ENCODE data around the gene PKD1. TPM values are rescaled to one million over a fixed set of nuclear protein-coding genes. Genes with fewer than 3 reads are reported as not detected.

The PKD1 gene
- total RNA-seq, 4 donors from 2014 or later: 207 to 542 (median 381) TPM

DNA sequence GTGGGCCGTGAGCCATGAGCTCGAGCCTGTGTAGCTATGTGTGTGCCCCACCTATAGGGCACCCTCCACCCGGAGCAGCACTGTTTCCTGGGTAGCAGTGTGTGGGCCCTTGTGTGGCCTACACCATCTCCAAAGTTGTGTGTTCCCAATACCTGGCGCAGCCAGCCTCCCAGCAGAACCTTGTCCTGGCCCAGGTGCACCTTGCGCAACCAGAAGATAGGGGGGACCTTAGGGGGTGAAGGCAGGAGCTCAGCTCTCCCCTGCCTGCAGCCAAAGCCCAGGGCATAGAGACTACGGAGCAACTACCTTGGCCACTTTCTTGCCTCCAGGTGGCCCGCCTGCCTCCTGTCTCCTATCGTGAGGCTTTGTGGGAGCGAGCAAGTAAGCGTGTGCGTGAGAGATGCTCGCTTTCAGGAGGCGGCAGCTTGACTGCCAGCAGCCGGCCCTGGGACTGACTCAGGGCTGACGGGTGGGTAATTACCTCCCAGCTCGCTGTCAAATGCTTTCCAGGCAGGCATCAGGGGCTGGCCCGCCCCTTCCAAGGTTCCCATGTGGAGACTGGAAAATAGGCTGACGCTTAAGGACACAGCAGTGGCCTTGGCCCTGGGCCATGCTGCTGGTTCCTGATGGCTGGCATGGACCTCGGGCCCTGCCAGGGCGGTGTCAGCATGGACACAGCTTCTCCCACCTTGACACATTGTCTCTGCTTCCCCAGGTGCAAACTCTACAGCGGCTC lies 38.9 kb upstream of the PKD1 start:
- TF ChIP-seq EP300 (IDR thresholded peaks at IDR 0.05): no peak
- peaks cover 3 to 91% (median 33%) of the 10 kb centered on the region in 3 donors for H3K36me3 ChIP-seq
- WGBS, 2 donors: 88 to 89% methylated on average over 16 to 21 of the region's 21 CpGs
- no peaks in the 10 kb centered on the region for H3K27me3 ChIP-seq
- H3K27ac ChIP-seq: no peak overlapping the region
- peaks cover 0 to 5% (median 0%) of the 10 kb centered on the region in 4 donors for H3K4me1 ChIP-seq
- H3K4me3 ChIP-seq: no peak overlapping the region
- DNase-seq (ENCODE audit: low spot score in 2 of 2): no peak
- H3K9me3 ChIP-seq: no peaks in the 10 kb centered on the region

DNA sequence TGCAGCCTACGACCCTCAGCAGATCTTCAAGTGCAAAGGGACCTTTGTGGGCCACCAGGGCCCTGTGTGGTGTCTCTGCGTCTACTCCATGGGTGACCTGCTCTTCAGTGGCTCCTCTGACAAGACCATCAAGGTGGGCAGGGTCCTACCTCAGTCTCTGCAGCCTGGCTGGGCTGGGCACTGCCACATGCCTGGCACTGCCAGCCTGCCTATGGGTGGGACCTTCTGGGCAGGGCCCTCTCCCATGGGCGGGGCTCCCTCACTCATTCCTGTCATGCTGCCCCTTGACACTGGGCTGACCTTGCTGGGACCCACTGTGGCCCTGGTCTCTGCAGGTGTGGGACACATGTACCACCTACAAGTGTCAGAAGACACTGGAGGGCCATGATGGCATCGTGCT lies 38.2 kb upstream of the PKD1 start:
- H3K27me3 ChIP-seq: no peaks in the 10 kb centered on the region
- no peak overlapping the region for H3K27ac ChIP-seq
- no peak overlapping the region for H3K4me3 ChIP-seq
- no peaks in the 10 kb centered on the region for H3K9me3 ChIP-seq
- TF ChIP-seq EP300 (IDR thresholded peaks at IDR 0.05): no peak
- TF ChIP-seq, protein P1, sequence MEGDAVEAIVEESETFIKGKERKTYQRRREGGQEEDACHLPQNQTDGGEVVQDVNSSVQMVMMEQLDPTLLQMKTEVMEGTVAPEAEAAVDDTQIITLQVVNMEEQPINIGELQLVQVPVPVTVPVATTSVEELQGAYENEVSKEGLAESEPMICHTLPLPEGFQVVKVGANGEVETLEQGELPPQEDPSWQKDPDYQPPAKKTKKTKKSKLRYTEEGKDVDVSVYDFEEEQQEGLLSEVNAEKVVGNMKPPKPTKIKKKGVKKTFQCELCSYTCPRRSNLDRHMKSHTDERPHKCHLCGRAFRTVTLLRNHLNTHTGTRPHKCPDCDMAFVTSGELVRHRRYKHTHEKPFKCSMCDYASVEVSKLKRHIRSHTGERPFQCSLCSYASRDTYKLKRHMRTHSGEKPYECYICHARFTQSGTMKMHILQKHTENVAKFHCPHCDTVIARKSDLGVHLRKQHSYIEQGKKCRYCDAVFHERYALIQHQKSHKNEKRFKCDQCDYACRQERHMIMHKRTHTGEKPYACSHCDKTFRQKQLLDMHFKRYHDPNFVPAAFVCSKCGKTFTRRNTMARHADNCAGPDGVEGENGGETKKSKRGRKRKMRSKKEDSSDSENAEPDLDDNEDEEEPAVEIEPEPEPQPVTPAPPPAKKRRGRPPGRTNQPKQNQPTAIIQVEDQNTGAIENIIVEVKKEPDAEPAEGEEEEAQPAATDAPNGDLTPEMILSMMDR (IDR thresholded peaks at IDR 0.05): no peak
- no peak for TF ChIP-seq POLR2A (IDR thresholded peaks at IDR 0.05)
- peaks cover 3 to 96% (median 33%) of the 10 kb centered on the region in 3 donors for H3K36me3 ChIP-seq
- H3K4me1 ChIP-seq: peaks cover 0 to 5% (median 0%) of the 10 kb centered on the region in 4 donors
- WGBS, 2 donors: 84 to 100% methylated on average over 1 to 3 of the region's 4 CpGs
- no peak for DNase-seq (ENCODE audit: low spot score in 2 of 2)

DNA sequence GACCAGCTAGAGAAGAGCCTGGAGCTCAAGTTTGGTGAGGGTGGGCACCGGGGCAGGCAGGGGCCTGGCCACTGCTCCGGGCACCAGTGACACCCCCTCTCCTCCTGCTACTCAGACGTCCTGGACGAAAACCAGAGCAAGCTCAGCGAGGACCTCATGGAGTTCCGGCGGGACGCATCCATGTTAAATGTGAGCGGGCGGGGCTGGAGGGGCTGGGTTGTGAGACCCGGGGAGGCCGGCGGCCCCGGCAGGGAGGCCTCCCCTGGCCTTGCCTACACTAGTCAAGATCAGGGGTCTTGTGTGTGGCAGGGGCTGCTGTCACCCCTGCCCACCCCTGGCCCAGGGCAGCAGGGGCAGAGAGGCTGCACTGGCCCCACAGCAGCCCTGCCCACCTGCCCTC lies 37.7 kb upstream of the PKD1 start:
- Histone ChIP-seq H3K36me3 (peaks cover 3 to 99% (median 33%) of the 10 kb centered on the region in 3 donors), H3K27me3 (no peaks in the 10 kb centered on the region), H3K9me3 (no peaks in the 10 kb centered on the region), H3K4me1 (peaks cover 0 to under 1% (median 0%) of the 10 kb centered on the region in 4 donors), H3K4me3 (no peak overlapping the region), H3K27ac (no peak overlapping the region)
- no peak for DNase-seq (ENCODE audit: low spot score in 2 of 2)
- TF ChIP-seq POLR2A (IDR thresholded peaks at IDR 0.05) (no peak), EP300 (IDR thresholded peaks at IDR 0.05) (no peak)
- TF ChIP-seq, protein P1 (IDR thresholded peaks at IDR 0.05): no peak
- 88 to 89% methylated on average over 10 to 14 of the region's 14 CpGs for WGBS, 2 donors

DNA sequence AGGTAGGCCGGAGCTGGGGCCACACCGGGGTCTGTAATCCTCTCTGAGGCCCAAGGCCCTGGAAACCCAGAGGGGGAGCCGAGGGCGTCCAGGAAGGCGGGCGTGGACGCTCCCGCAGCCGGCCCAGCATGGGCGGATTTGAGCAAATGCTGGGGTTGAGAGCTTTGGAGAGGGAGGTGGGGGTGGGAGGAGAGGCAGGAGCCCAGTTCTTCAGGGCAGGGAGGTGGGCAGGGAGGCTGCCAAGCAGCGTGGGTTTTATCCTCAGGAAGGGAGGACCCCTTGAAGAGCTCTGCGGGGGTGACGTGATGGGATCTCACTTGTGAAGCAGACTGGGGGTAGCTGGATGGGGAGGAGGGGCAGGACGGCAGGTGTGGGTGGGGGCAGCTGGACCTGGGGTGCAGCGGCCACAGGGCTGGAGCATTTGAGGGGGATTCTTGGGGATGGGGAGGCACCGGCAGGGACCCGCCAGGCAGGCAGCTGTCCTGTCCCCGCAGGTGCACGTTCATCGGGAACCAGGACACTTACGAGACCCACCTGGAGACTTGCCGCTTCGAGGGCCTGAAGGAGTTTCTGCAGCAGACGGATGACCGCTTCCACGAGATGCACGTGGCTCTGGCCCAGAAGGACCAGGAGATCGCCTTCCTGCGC lies 37.1 kb upstream of the PKD1 start:
- H3K9me3 ChIP-seq: no peaks in the 10 kb centered on the region
- H3K27me3 ChIP-seq: no peaks in the 10 kb centered on the region
- no peaks in the 10 kb centered on the region for H3K4me1 ChIP-seq
- WGBS, 2 donors: 88 to 91% methylated on average over 23 to 27 of the region's 29 CpGs
- TF ChIP-seq EP300 (IDR thresholded peaks at IDR 0.05) (no peak), POLR2A (IDR thresholded peaks at IDR 0.05) (no peak)
- H3K4me3 ChIP-seq: no peak overlapping the region
- H3K27ac ChIP-seq: no peak overlapping the region
- H3K36me3 ChIP-seq: peaks cover 1 to 99% (median 38%) of the 10 kb centered on the region in 3 donors
- no peak for DNase-seq (ENCODE audit: low spot score in 2 of 2)

DNA sequence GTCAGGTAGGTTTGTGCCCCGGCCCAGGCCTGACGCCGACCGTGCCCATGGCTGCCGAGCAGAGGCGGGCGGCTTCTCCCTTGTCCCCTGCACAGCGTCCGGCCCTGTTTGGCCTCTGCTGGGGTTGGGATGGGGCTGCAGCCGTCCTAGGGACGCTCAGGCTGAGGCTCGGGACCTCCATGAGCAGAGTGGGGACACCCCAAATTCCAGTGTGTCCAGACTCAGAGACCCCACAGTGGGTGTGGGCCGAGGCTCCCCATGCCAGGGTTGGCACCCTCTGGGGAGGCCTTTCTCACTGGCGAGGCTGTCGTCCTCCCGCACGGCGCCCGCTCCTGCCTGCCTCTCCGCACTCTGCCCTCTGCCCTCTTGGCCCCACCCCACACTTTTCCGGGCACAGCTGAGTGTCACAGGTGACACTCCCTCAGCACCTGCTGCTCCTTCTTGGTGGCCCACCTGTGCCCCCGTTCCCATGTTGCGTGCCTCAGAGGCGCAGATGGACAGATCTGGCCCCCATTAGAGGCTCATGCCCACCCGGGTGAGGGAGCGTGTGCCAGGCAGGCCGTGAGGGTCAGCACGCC lies 36.0 kb upstream of the PKD1 start:
- Histone ChIP-seq H3K4me1 (no peaks in the 10 kb centered on the region), H3K36me3 (peaks cover 0 to 99% (median 39%) of the 10 kb centered on the region in 3 donors), H3K27ac (no peak overlapping the region), H3K4me3 (no peak overlapping the region), H3K27me3 (no peaks in the 10 kb centered on the region), H3K9me3 (no peaks in the 10 kb centered on the region)
- TF ChIP-seq EP300 (IDR thresholded peaks at IDR 0.05): no peak
- no peak for DNase-seq (ENCODE audit: low spot score in 2 of 2)
- WGBS, 2 donors: 91 to 92% methylated on average over 18 to 22 of the region's 28 CpGs

DNA sequence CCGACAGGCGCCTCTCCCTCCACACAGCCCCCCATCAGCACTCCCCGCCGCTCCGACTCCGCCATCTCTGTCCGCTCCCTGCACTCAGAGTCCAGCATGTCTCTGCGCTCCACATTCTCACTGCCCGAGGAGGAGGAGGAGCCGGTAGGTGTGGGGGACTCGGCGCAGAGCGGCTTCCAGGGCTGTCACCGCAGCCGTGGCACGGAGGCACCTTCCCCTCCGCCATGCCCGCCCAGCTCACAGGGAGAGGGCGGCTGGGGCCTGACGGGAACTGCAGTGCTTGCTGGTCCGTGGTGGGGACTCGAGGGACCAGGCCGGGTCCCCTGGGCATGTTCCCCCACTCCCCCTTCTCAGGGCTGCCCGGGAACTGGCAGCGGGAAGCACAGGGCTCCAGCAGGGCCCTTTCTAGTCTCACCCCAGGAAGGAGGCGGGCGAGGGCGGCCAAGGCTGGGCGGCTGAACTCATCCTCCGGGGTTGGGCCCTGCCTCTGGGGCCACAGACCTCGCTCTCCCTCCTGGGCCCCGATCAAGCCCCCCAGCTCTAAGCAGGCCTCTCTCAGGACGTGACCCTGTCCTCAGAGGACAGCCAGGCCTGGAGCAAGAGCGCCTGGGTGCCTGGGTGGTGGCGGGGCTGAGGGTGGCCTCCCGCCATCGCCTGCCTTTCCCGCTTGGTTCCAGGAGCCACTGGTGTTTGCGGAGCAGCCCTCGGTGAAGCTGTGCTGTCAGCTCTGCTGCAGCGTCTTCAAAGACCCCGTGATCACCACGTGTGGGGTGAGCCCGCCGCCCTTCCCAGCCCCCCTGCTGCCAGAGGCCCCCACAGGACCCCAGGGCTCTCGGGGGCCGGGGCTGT lies 35.1 kb upstream of the PKD1 start:
- Histone ChIP-seq H3K27ac (peak overlapping the region in 1 of 4 donors; percentile 69), H3K4me3 (peak overlapping the region in 1 of 4 donors; percentile 41), H3K9me3 (no peaks in the 10 kb centered on the region), H3K36me3 (peaks cover 0 to 99% (median 34%) of the 10 kb centered on the region in 3 donors), H3K27me3 (no peaks in the 10 kb centered on the region), H3K4me1 (no peaks in the 10 kb centered on the region)
- WGBS, 2 donors: 82 to 92% methylated on average over 23 to 26 of the region's 47 CpGs
- DNase-seq (ENCODE audit: low spot score in 2 of 2): no peak
- TF ChIP-seq POLR2A (IDR thresholded peaks at IDR 0.05) (no peak), EP300 (IDR thresholded peaks at IDR 0.05) (no peak)
- TF ChIP-seq, protein P1 (IDR thresholded peaks at IDR 0.05): no peak
